Measurements from ENCODE around the gene SHB. TPM values are rescaled to one million over a fixed set of nuclear protein-coding genes. Genes with fewer than 3 reads are reported as not detected.

SHB gene
- total RNA-seq, 4 donors from 2014 or later = 9.7 to 17.5 (median 14.2) TPM

DNA sequence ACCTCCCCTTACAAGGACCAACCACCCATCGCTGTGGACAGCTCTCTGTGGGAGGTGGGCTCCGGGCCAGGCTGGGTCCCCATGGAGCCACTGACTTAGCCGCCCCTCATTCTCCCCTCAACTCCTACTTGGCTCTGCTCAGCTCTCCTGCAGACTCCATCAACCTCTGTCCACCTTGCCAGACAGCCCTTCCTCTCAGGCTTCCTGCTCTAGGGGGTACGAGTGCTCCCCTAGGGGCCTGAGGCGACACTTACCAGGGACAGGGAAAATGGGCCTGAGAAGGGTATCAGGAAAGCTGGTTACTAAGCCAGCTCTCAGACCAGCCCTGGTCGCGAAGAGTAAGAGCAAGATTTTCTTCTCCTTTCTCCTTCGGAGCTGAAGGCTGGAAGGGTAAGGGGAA is 43.9 kb downstream of the SHB start:
- no peak for ATAC-seq
- no peaks in the 10 kb centered on the region for H3K27me3 ChIP-seq
- peaks cover 2 to 79% (median 54%) of the 10 kb centered on the region in 3 donors for H3K4me1 ChIP-seq
- H3K4me3 ChIP-seq = no peak overlapping the region
- H3K27ac ChIP-seq = peak overlapping the region in 3 of 4 donors; percentile 77 to 93 (median 82)
- H3K36me3 ChIP-seq = no peaks in the 10 kb centered on the region
- H3K9me3 ChIP-seq = no peaks in the 10 kb centered on the region
- TF ChIP-seq POLR2AphosphoS5 (IDR thresholded peaks at IDR 0.05) (no peak), EP300 (IDR thresholded peaks at IDR 0.05) (no peak), POLR2A (IDR thresholded peaks at IDR 0.05) (no peak)
- TF ChIP-seq, protein P1, sequence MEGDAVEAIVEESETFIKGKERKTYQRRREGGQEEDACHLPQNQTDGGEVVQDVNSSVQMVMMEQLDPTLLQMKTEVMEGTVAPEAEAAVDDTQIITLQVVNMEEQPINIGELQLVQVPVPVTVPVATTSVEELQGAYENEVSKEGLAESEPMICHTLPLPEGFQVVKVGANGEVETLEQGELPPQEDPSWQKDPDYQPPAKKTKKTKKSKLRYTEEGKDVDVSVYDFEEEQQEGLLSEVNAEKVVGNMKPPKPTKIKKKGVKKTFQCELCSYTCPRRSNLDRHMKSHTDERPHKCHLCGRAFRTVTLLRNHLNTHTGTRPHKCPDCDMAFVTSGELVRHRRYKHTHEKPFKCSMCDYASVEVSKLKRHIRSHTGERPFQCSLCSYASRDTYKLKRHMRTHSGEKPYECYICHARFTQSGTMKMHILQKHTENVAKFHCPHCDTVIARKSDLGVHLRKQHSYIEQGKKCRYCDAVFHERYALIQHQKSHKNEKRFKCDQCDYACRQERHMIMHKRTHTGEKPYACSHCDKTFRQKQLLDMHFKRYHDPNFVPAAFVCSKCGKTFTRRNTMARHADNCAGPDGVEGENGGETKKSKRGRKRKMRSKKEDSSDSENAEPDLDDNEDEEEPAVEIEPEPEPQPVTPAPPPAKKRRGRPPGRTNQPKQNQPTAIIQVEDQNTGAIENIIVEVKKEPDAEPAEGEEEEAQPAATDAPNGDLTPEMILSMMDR (IDR thresholded peaks at IDR 0.05) = no peak
- WGBS, 2 donors (ENCODE audit: low coverage in 1 of 2) = 62 to 64% methylated on average over 3 of the region's 8 CpGs

DNA sequence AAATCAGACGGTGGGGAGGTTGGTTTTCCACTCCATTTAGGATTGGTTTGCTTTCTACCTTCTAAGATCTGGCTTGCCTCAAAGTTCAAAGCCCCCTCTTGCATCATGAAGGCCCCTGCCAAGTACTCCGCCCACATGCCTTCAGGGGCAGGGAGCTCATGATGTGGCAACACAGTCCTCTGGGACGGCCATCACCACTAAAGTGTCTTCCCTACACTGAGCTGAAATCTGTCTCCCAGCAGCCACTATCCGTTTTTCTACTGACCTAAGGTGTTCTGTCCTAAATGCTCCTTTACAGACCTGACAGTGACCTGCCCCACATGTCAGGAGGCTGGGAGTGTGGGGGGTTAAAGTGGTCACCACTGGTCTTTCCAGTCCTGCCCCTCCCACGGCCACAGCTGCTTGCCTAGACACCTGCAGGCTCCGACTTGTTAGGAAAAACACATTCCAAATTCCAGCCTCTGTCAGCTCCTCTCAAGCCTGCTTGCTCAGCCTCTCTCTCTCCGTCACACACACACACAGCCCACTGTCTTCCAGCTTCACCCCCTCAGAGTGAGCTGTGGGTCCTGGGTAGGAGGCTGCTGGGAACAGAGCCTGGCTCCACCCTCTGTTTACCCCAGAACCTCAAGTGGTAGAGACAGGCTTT is 44.9 kb downstream of the SHB start:
- peak; percentile 84 for TF ChIP-seq POLR2AphosphoS5 (IDR thresholded peaks at IDR 0.05)
- TF ChIP-seq, protein P1 (IDR thresholded peaks at IDR 0.05) = no peak
- Histone ChIP-seq H3K27me3 (no peaks in the 10 kb centered on the region), H3K9me3 (no peaks in the 10 kb centered on the region), H3K4me1 (peaks cover 7 to 89% (median 64%) of the 10 kb centered on the region in 3 donors), H3K36me3 (no peaks in the 10 kb centered on the region), H3K27ac (peak overlapping the region in 3 of 4 donors; percentile 77 to 93 (median 82)), H3K4me3 (no peak overlapping the region)
- 19 to 20% methylated on average over 2 to 3 of the region's 7 CpGs for WGBS, 2 donors (ENCODE audit: low coverage in 1 of 2)
- peak; percentile 68 for ATAC-seq

DNA sequence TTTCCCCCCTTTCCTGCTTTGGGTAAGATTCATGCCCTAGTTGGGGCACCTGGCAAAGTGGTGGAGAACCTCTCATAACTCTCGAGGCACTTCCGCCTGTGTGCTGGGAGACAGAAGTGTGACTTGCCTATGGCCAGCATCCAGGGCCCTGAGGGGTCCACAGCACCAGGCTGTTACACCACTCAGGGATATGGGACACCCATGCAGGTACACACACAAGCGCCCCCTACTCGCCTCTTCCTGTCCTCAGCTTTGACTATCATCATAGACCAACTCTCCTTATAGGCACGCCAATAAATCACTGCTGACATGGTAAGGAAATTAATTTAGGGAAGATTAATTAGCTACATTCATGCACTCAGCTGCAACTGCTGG is 45.4 kb downstream of the SHB start:
- WGBS, 2 donors (ENCODE audit: low coverage in 1 of 2) = 68 to 86% methylated on average over 4 to 5 of the region's 5 CpGs
- no peaks in the 10 kb centered on the region for H3K36me3 ChIP-seq
- TF ChIP-seq POLR2AphosphoS5 (IDR thresholded peaks at IDR 0.05) (no peak), POLR2A (IDR thresholded peaks at IDR 0.05) (no peak), EP300 (IDR thresholded peaks at IDR 0.05) (no peak)
- TF ChIP-seq, protein P1 (IDR thresholded peaks at IDR 0.05) = no peak
- no peaks in the 10 kb centered on the region for H3K27me3 ChIP-seq
- no peaks in the 10 kb centered on the region for H3K9me3 ChIP-seq
- H3K4me1 ChIP-seq = peaks cover 7 to 89% (median 69%) of the 10 kb centered on the region in 3 donors
- no peak for ATAC-seq
- H3K27ac ChIP-seq = peak overlapping the region in 3 of 4 donors; percentile 77 to 93 (median 82)
- no peak overlapping the region for H3K4me3 ChIP-seq

DNA sequence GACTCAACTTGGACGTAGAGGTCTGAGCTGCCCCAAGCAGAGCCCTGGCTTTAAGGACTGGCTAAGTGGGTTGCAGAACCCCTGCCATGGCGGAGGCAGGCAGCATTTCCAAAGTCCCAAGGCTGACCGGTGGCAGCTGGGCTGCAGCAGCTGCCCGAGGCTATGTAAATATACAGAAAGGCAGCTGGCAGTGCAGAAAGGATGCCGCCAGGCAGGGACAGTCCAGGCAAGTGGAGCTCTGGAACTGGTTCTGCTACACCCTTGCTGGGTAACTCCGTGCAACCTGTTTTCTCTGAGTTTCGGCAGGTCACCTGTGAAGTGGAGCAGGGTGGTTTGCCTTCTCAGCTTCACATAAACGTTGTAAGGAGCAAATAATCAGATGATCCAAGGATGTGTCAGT is 46.0 kb downstream of the SHB start:
- no peak for ATAC-seq
- peaks cover 7 to 89% (median 76%) of the 10 kb centered on the region in 3 donors for H3K4me1 ChIP-seq
- no peak overlapping the region for H3K4me3 ChIP-seq
- no peaks in the 10 kb centered on the region for H3K27me3 ChIP-seq
- H3K9me3 ChIP-seq = no peaks in the 10 kb centered on the region
- TF ChIP-seq POLR2A (IDR thresholded peaks at IDR 0.05) (no peak), POLR2AphosphoS5 (IDR thresholded peaks at IDR 0.05) (no peak), EP300 (IDR thresholded peaks at IDR 0.05) (no peak)
- TF ChIP-seq, protein P1 (IDR thresholded peaks at IDR 0.05) = no peak
- peak overlapping the region in 3 of 4 donors; percentile 77 to 93 (median 82) for H3K27ac ChIP-seq
- 41 to 47% methylated on average over 4 to 5 of the region's 8 CpGs for WGBS, 2 donors (ENCODE audit: low coverage in 1 of 2)
- H3K36me3 ChIP-seq = no peaks in the 10 kb centered on the region
